ENCODE data around the gene NTRK1.
"Not testable (repeated sequence)": the region's sequence is repeated elsewhere in the genome, so short reads cannot be mapped to it uniquely, and the experiment has no call there.

NTRK1 gene

DNA sequence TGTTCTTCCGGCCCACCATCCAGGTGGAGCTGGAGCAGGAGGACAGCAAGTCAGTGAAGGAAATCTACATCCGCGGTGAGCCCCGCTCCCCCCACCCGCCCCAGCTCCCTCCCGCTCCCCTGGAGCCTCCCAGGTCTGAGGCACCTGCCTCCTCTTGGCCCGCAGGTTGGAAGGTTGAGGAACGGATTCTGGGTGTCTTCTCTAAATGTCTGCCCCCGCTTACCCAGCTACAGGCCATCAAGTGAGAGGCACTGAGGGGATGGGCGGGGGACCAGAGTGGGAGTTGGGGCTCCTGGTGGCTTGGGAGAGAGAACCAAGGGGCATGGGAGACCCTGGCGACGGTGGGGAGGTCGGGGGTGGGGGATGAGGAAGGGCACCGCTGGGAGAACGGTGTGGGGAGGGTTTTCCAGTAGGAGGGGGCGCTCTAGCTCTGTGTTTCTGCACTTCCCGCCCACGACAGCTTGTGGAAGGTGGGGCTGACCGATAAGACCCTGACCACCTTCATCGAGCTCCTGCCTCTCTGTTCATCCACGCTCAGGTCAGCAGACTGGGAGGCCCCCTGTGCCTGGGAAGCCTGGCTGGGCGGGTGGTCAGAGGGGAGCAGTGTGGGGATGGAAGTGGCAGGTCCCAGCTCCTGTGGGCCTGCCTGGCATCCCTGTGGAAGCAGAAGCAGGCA lies 64.0 kb downstream of the NTRK1 start:
- H3K27me3 ChIP-seq (replicated peaks; ENCODE audit: control insufficient read depth, insufficient read depth, low read length), result peaks cover 38% of the 10 kb centered on the region
- H3K4me1 ChIP-seq (ENCODE audit: control insufficient read depth, insufficient read depth, low read length), result peaks cover 7% of the 10 kb centered on the region
- no peaks in the 10 kb centered on the region for H3K9me3 ChIP-seq (ENCODE audit: control insufficient read depth, low read length)
- no peak overlapping the region for H3K9ac ChIP-seq (ENCODE audit: low read length)
- H3K4me3 ChIP-seq (ENCODE audit: low read length), result no peak overlapping the region
- no peaks in the 10 kb centered on the region for H3K36me3 ChIP-seq (ENCODE audit: control insufficient read depth, insufficient read depth, low read length, severe bottlenecking)
- DNase-seq (ENCODE audit: low read depth), result no peak

DNA sequence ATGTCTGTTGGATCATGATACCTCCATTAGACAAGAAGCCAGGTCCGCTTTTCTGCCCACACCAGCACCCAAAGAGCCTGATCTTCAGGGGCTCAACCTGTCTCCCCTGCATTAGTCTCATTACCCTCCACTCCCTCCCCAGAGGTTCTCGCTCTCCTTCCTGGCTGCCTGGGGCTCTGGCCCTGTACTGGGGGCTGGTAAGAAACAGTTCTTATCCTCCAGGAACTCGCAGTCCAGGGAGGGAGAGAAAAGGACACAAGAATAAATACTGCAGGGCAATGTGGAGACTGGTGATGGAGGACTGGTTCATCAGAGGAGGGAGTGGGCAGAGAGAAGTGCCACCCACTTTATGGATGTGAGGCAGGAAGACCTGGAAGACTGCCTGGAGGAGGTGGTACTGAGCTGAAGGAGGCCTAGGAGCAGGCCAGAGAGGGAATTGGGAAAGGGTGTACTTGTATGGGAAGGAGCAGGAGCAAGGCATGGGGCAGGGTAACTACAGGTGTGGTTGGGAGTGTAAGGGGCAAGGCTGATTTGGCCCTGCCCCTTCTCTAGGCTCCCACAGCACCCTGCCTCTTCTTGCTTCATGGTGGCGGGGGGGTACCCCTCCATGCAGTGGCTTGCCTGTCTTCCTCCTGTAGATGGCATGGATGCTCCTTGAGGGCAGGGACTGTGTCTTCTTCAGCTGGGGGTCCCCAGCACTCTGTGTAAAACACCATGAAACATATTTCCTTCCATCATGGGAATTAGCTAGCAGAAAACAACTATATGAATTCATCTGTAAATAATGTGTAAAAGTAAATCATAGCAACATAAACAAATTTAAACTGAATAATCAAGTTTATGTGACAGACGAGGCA lies 64.7 kb downstream of the NTRK1 start:
- H3K9me3 ChIP-seq (ENCODE audit: control insufficient read depth, low read length), result no peaks in the 10 kb centered on the region
- H3K36me3 ChIP-seq (ENCODE audit: control insufficient read depth, insufficient read depth, low read length, severe bottlenecking), result no peaks in the 10 kb centered on the region
- no peak for DNase-seq (ENCODE audit: low read depth)
- no peak overlapping the region for H3K9ac ChIP-seq (ENCODE audit: low read length)
- peaks cover 38% of the 10 kb centered on the region for H3K27me3 ChIP-seq (replicated peaks; ENCODE audit: control insufficient read depth, insufficient read depth, low read length)
- no peaks in the 10 kb centered on the region for H3K4me1 ChIP-seq (ENCODE audit: control insufficient read depth, insufficient read depth, low read length)
- H3K4me3 ChIP-seq (ENCODE audit: low read length), result no peak overlapping the region

DNA sequence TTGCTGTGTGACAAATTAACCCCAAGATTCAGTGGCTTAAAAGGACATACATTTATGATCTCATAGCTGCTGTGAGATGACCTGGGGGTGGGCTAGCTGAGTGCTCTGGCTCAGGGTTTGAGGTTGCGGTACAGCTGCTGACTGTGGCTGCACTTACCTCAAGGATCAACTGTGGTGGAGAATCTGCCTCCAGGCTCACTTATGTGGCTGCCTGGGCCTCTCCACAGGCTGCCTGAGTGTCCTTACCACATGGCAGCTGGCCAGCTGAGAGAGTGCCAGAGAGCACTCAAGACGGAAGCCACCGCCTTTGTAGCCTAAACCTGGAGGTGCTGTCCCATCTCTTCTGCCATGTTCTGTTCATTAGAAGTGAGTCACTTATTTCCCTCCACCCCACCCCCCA lies 65.5 kb downstream of the NTRK1 start:
- H3K4me3 ChIP-seq (ENCODE audit: low read length), result no peak overlapping the region
- no peaks in the 10 kb centered on the region for H3K9me3 ChIP-seq (ENCODE audit: control insufficient read depth, low read length)
- H3K4me1 ChIP-seq (ENCODE audit: control insufficient read depth, insufficient read depth, low read length), result no peaks in the 10 kb centered on the region
- H3K36me3 ChIP-seq (ENCODE audit: control insufficient read depth, insufficient read depth, low read length, severe bottlenecking), result no peaks in the 10 kb centered on the region
- no peak for DNase-seq (ENCODE audit: low read depth)
- peaks cover 33% of the 10 kb centered on the region for H3K27me3 ChIP-seq (replicated peaks; ENCODE audit: control insufficient read depth, insufficient read depth, low read length)
- H3K9ac ChIP-seq (ENCODE audit: low read length), result no peak overlapping the region

DNA sequence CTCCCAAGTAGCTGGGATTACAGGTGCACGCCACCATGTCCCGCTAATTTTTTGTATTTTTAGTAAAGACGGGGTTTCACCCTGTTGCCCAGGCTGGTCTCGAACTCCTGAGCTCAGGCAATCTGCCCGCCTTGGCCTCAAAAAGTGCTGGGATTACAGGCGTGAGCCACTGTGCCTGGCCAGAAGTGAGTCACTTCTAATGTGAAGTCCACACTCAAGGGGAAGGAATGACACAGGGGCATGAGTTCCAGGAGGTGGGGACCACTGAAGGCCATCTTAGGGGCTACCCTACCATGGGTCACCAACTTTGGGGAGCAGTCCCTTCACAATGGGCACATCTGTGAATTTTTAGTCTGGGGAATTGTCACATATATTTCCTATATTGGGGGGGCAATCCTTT lies 66.0 kb downstream of the NTRK1 start:
- not testable (repeated sequence) for H3K4me3 ChIP-seq (ENCODE audit: low read length); H3K36me3 ChIP-seq (ENCODE audit: control insufficient read depth, insufficient read depth, low read length, severe bottlenecking); DNase-seq (ENCODE audit: low read depth); H3K9ac ChIP-seq (ENCODE audit: low read length); H3K4me1 ChIP-seq (ENCODE audit: control insufficient read depth, insufficient read depth, low read length); H3K9me3 ChIP-seq (ENCODE audit: control insufficient read depth, low read length)
- H3K27me3 ChIP-seq (replicated peaks; ENCODE audit: control insufficient read depth, insufficient read depth, low read length), result peaks cover 29% of the 10 kb centered on the region

DNA sequence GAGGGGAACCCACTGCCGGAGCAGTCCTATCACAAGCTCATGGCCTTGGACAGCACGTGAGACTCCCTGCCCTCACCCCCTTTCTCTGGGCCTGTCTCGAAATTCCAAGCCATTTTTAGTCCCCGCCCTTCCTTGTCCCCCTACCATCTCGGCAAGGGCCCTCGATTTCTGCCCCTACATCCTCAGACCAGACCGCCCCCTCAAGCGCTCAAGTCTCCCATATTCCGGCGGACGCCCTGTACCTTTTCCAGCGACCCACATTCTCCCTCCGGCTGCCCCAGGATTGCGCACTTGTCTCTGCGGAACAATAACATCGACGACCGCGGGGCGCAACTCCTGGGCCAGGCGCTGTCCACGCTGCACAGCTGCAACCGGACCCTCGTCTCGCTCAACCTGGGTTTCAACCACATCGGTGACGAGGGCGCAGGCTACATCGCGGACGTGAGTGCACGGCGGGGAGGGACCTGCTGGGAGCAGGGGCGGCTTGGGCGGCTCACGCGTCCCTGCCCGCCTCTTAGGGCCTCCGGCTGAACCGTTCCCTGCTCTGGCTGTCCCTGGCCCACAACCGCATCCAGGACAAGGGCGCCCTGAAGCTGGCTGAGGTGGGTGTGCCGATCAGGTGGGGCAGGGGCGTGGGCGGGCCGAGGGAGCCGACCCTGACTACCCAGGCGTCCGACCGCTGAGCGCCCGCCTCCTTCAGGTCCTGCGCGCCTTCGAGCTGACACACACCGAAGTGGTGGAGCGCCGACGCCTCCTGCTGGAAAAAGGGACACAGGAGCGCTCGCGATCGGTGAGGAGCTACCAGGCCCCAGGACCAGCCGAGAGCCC lies 66.8 kb downstream of the NTRK1 start:
- DNase-seq (ENCODE audit: low read depth), result peak; percentile 93
- peak overlapping the region; percentile 36 for H3K4me3 ChIP-seq (ENCODE audit: low read length)
- no peaks in the 10 kb centered on the region for H3K4me1 ChIP-seq (ENCODE audit: control insufficient read depth, insufficient read depth, low read length)
- H3K36me3 ChIP-seq (ENCODE audit: control insufficient read depth, insufficient read depth, low read length, severe bottlenecking), result no peaks in the 10 kb centered on the region
- no peak overlapping the region for H3K9ac ChIP-seq (ENCODE audit: low read length)
- peaks cover 22% of the 10 kb centered on the region for H3K27me3 ChIP-seq (replicated peaks; ENCODE audit: control insufficient read depth, insufficient read depth, low read length)
- H3K9me3 ChIP-seq (ENCODE audit: control insufficient read depth, low read length), result no peaks in the 10 kb centered on the region

DNA sequence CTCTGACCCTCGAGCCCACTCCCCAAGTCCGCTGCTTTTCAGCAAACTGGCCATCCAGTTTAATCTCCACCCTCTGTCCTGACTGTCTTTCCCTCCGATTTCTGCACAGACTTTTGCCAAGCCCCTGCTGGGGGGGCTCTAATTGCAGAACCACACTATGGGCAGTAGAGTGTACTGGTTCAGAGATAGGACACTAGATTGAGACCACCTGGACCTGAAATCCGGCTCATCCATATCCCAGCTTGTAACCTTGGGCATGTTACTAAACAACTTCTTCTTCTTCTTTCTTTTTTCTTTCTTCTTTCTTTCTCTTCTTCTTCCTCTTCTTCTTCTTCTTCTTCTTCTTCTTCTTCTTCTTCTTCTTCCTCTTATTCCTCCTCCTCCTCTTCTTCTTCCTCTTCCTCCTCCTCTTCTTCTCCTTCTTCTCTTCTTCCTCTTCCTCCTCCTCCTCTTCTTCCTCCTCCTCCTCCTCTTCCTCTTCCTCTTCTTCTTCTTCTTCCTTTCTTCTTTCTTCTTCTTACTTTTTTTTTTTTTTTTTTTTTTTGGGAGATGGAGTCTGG lies 67.5 kb downstream of the NTRK1 start:
- Histone ChIP-seq H3K27me3 (replicated peaks; ENCODE audit: control insufficient read depth, insufficient read depth, low read length) (peaks cover 15% of the 10 kb centered on the region), H3K4me3 (ENCODE audit: low read length) (no peak overlapping the region), H3K4me1 (ENCODE audit: control insufficient read depth, insufficient read depth, low read length) (no peaks in the 10 kb centered on the region), H3K36me3 (ENCODE audit: control insufficient read depth, insufficient read depth, low read length, severe bottlenecking) (no peaks in the 10 kb centered on the region), H3K9me3 (ENCODE audit: control insufficient read depth, low read length) (no peaks in the 10 kb centered on the region), H3K9ac (ENCODE audit: low read length) (no peak overlapping the region)
- no peak for DNase-seq (ENCODE audit: low read depth)

DNA sequence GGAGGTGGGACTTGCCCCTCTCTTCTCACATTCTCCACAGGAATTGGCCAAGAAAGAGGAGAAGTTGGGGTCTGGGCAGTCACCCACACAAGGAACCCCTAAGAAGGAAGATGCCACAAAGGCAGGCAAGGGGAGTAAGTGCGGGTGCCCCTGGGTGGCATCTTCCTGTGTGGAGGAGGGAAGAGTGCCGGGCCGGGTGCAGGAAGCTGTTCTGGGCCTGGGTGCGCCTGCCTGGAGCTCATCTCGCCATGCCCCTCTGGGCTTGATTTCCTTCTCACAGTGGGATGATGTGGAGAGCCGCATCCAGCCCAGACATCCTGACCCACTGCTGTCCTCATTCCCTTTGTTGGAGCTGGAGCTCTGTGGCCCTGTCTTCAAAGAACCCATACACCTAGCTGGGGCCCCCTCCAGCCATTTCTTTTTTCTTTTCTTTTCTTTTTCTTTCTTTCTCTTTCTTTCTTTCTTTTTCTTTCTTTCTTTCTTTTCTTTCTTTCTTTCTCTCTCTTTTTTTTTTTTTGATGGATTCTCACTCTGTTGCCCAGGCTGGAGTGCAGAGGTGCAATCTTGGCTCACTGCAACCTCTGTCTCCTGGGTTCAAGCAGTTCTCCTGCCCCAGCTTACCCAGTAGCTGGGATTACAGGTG lies 69.1 kb downstream of the NTRK1 start:
- Histone ChIP-seq H3K4me1 (ENCODE audit: control insufficient read depth, insufficient read depth, low read length) (no peaks in the 10 kb centered on the region), H3K9me3 (ENCODE audit: control insufficient read depth, low read length) (no peaks in the 10 kb centered on the region), H3K27me3 (replicated peaks; ENCODE audit: control insufficient read depth, insufficient read depth, low read length) (peaks cover 9% of the 10 kb centered on the region), H3K9ac (ENCODE audit: low read length) (no peak overlapping the region), H3K36me3 (ENCODE audit: control insufficient read depth, insufficient read depth, low read length, severe bottlenecking) (peaks cover 7% of the 10 kb centered on the region), H3K4me3 (ENCODE audit: low read length) (no peak overlapping the region)
- DNase-seq (ENCODE audit: low read depth), result no peak

DNA sequence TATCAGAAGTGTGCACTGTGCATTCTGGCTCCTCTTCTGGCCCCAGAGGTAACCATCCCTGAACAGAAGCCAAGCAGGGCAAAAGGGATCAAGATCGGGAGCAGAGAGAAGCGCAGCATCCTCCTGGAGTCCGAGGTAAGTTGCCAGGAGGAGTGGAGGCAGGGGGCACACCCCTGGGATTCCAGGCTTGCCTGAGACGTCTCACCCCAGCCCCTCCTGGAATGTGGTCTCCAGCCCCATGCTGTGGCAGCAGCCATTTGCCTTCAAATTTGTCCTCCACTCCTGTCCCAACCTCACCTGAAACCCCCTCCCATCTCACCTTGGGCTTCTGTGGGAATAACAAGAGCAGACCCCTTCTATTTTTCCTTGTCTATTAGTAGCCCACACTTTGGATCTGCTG lies 69.8 kb downstream of the NTRK1 start:
- H3K4me3 ChIP-seq (ENCODE audit: low read length), result no peak overlapping the region
- H3K4me1 ChIP-seq (ENCODE audit: control insufficient read depth, insufficient read depth, low read length), result no peaks in the 10 kb centered on the region
- peaks cover 9% of the 10 kb centered on the region for H3K27me3 ChIP-seq (replicated peaks; ENCODE audit: control insufficient read depth, insufficient read depth, low read length)
- H3K9ac ChIP-seq (ENCODE audit: low read length), result no peak overlapping the region
- DNase-seq (ENCODE audit: low read depth), result no peak
- H3K9me3 ChIP-seq (ENCODE audit: control insufficient read depth, low read length), result no peaks in the 10 kb centered on the region
- H3K36me3 ChIP-seq (ENCODE audit: control insufficient read depth, insufficient read depth, low read length, severe bottlenecking), result peaks cover 11% of the 10 kb centered on the region
